Calu3 (cell line): ENCODE measurements around the gene GDI1. TPM values are rescaled to one million over a fixed set of nuclear protein-coding genes. Genes with fewer than 3 reads are reported as not detected.

Source experiments
- BruUV-seq: library from RNA; stranded (reverse); fragments of 400-500 nt; replicated peaks from 2 replicates; lab custom pipeline; 2021; lab: Mats Ljungman, UMichigan
- CTCF ChIA-PET: fragments of 300-600 bp; sonication (Branson Sonifier 250); formaldehyde crosslinking; loops from one replicate; lab custom pipeline; 2022; ENCODE audit warnings: antibody characterized with exemption; lab: Charles Lee
- DNase-seq: peaks from one replicate; pipeline ENCODE4 v3.0.0; 2022
- H3K27ac Mint-ChIP-seq: one replicate; pipeline ENCODE4 v1.8.0; 2022; ENCODE audit warnings: mixed read lengths; ENCODE audit not compliant: unreplicated experiment
- H3K27me3 Mint-ChIP-seq: one replicate; pipeline ENCODE4 v1.8.0; 2022; ENCODE audit warnings: mixed read lengths; ENCODE audit not compliant: unreplicated experiment
- H3K36me3 Mint-ChIP-seq: one replicate; pipeline ENCODE4 v1.8.0; 2022; ENCODE audit warnings: mild to moderate bottlenecking, moderate library complexity, mixed read lengths; ENCODE audit not compliant: insufficient read depth, unreplicated experiment
- H3K4me1 Mint-ChIP-seq: one replicate; pipeline ENCODE4 v1.8.0; 2022; ENCODE audit warnings: mild to moderate bottlenecking, low read depth, mixed read lengths; ENCODE audit not compliant: unreplicated experiment
- H3K4me3 Mint-ChIP-seq: one replicate; pipeline ENCODE4 v1.8.0; 2022; ENCODE audit warnings: mild to moderate bottlenecking, low read depth, moderate library complexity, mixed read lengths; ENCODE audit not compliant: unreplicated experiment
- H3K9me3 Mint-ChIP-seq: one replicate; pipeline ENCODE4 v1.8.0; 2022; ENCODE audit warnings: low read depth, mixed read lengths; ENCODE audit not compliant: unreplicated experiment
- intact Hi-C: fragments of 100-400 bp; cut with micrococcal nuclease; formaldehyde crosslinking; loops from one replicate; pipeline ENCODE4 v1.10.0; 2022; ENCODE audit not compliant: unreplicated experiment
- total RNA-seq: library from RNA; stranded (reverse); gene quantifications from 2 replicates; pipeline ENCODE4 v1.2.3, GENCODE V29; 2022
- TF ChIP-seq, protein P1 (sequence below): fragments of 200-600 bp; IDR thresholded peaks from one replicate; pipeline ENCODE4 v1.8.0; 2022; ENCODE audit warnings: antibody characterized with exemption; ENCODE audit not compliant: unreplicated experiment

Gene GDI1
- total RNA-seq, 1 experiment from 2014 or later: 118 TPM

DNA sequence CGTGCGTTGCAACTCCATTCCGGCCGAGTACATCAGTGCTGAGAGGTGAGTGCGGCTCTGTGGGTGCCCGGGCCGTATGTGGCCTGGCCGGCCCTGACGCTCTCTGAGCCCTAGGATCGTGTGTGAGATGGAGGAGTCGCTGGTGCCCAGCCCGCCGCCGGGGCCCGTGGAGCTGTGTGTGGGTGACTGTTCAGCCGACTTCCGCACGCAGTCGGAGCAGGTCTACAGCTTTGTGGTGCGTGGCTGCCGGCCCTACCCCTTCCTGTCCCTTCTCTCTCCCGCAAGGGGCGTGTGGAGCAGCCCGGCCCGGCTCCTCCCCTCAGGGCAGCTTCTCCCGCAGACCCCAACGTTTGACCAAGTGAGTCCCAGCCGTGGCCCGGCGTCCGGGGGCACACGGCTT lies 29.1 kb downstream of the GDI1 start:
- H3K9me3 Mint-ChIP-seq: no peaks in the 10 kb centered on the region
- H3K27ac Mint-ChIP-seq: no peak overlapping the region
- TF ChIP-seq, protein P1, sequence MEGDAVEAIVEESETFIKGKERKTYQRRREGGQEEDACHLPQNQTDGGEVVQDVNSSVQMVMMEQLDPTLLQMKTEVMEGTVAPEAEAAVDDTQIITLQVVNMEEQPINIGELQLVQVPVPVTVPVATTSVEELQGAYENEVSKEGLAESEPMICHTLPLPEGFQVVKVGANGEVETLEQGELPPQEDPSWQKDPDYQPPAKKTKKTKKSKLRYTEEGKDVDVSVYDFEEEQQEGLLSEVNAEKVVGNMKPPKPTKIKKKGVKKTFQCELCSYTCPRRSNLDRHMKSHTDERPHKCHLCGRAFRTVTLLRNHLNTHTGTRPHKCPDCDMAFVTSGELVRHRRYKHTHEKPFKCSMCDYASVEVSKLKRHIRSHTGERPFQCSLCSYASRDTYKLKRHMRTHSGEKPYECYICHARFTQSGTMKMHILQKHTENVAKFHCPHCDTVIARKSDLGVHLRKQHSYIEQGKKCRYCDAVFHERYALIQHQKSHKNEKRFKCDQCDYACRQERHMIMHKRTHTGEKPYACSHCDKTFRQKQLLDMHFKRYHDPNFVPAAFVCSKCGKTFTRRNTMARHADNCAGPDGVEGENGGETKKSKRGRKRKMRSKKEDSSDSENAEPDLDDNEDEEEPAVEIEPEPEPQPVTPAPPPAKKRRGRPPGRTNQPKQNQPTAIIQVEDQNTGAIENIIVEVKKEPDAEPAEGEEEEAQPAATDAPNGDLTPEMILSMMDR: no peak
- H3K4me3 Mint-ChIP-seq: no peak overlapping the region
- peaks cover 39% of the 10 kb centered on the region for H3K36me3 Mint-ChIP-seq
- intact Hi-C loops: no loop called here
- CTCF ChIA-PET: no interaction called here
- DNase-seq: no peak
- BruUV-seq: no TSS peak
- peaks cover 9% of the 10 kb centered on the region for H3K4me1 Mint-ChIP-seq
- no peaks in the 10 kb centered on the region for H3K27me3 Mint-ChIP-seq

DNA sequence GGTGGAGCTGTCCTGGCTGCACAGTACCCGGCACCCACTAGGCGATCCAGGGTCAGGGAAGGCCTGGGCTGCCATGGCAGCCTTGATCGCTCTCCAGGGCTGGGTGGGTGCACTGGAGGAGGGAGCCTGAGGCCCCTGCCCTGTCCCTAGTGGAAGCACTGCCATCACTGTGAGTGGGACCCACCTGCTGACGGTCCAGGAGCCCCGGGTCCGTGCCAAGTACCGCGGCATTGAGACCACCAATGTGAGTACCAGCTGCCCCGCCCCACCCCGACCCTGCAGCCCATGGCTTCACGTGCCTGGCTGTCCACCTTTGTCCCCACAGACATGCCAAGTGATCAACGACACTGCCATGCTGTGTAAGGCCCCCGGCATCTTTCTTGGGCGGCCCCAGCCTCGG lies 30.0 kb downstream of the GDI1 start:
- Mint-ChIP-seq H3K9me3 (no peaks in the 10 kb centered on the region), H3K36me3 (peaks cover 38% of the 10 kb centered on the region), H3K27me3 (no peaks in the 10 kb centered on the region), H3K27ac (no peak overlapping the region), H3K4me1 (peaks cover 2% of the 10 kb centered on the region), H3K4me3 (no peak overlapping the region)
- TF ChIP-seq, protein P1: no peak
- no TSS peak for BruUV-seq
- intact Hi-C loops: no loop called here
- CTCF ChIA-PET: no interaction called here
- no peak for DNase-seq

DNA sequence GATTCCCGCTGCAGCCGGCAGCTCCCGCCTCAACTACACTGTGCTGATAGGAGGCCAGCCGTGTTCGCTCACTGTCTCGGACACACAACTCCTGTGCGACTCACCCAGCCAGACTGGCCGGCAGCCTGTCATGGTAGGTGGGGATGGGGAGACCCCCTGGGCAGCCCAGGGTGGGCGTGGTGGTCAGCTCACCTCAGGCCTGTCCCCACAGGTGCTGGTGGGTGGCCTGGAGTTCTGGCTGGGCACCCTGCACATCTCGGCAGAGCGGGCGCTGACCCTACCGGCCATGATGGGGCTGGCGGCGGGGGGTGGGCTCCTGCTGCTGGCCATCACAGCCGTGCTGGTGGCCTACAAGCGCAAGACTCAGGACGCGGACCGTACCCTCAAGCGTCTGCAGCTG lies 30.6 kb downstream of the GDI1 start:
- Mint-ChIP-seq H3K4me1 (no peaks in the 10 kb centered on the region), H3K9me3 (no peaks in the 10 kb centered on the region), H3K27ac (no peak overlapping the region), H3K36me3 (peaks cover 39% of the 10 kb centered on the region), H3K4me3 (no peak overlapping the region), H3K27me3 (no peaks in the 10 kb centered on the region)
- intact Hi-C loops: no loop called here
- DNase-seq: no peak
- CTCF ChIA-PET: no interaction called here
- TF ChIP-seq, protein P1: no peak
- BruUV-seq: no TSS peak

DNA sequence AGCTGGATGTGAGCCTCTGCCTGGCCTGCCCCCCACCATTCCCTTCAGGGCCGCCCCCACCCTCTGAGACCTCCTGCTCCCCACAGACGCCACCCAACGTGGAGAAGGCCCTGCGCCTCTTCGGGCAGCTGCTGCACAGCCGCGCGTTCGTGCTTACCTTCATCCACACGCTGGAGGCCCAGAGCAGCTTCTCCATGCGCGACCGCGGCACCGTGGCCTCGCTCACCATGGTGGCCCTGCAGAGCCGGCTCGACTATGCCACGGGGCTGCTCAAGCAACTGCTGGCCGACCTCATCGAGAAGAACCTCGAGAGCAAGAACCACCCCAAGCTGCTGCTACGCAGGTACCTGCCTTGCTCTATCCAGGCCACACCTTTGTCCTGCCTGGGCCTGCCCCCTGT lies 31.3 kb downstream of the GDI1 start:
- Mint-ChIP-seq H3K36me3 (peaks cover 36% of the 10 kb centered on the region), H3K27me3 (no peaks in the 10 kb centered on the region), H3K4me3 (no peak overlapping the region), H3K27ac (no peak overlapping the region), H3K4me1 (no peaks in the 10 kb centered on the region), H3K9me3 (no peaks in the 10 kb centered on the region)
- DNase-seq: no peak
- TF ChIP-seq, protein P1: no peak
- BruUV-seq: no TSS peak
- intact Hi-C loops: no loop called here
- CTCF ChIA-PET: no interaction called here

DNA sequence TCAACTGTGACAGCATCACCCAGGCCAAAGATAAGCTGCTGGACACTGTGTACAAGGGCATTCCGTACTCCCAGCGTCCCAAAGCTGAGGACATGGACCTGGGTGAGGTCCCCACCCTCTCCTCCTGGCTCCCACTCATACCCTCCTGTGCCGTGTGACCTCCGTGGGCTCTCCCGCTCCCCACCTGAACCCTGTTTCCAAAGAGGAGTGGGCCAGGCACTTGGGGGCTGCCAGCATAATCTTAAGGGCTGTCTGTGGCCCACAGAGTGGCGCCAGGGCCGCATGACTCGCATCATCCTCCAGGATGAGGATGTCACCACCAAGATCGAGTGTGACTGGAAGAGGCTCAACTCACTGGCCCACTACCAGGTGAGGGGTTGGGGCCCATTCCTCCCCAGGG lies 32.2 kb downstream of the GDI1 start:
- CTCF ChIA-PET: no interaction called here
- BruUV-seq: TSS peak; percentile 7
- H3K9me3 Mint-ChIP-seq: no peaks in the 10 kb centered on the region

More for the DNA sequence above, 32.2 kb downstream of the GDI1 start:
- Mint-ChIP-seq H3K27me3 (no peaks in the 10 kb centered on the region), H3K36me3 (peaks cover 36% of the 10 kb centered on the region), H3K27ac (no peak overlapping the region), H3K4me1 (no peaks in the 10 kb centered on the region), H3K4me3 (no peak overlapping the region)
- TF ChIP-seq, protein P1: no peak
- intact Hi-C loops: no loop called here
- no peak for DNase-seq
